WTC11 (cell line): ENCODE results near the gene MYOM1. TPM values are rescaled to one million over a fixed set of nuclear protein-coding genes. Genes with fewer than 3 reads are reported as not detected.

Source experiments
- ATAC-seq: fragments of 200-7000 bp; cut with Tn5 transposase; 2 replicates; pipeline ENCODE4 v1.10.0; 2021; ENCODE audit warnings: mild to moderate bottlenecking, moderate library complexity
- CTCF ChIA-PET: fragments of 300-600 bp; sonication (Branson Sonifier 250); formaldehyde crosslinking; loops from one replicate; lab custom pipeline; 2021; ENCODE audit warnings: antibody characterized with exemption; lab: Charles Lee
- POLR2A ChIA-PET: fragments of 350-600 bp; sonication (Branson Sonifier 250); formaldehyde crosslinking; loops from one replicate; lab custom pipeline; 2021; ENCODE audit warnings: antibody characterized with exemption; lab: Charles Lee
- DNase-seq: peaks from one replicate; pipeline ENCODE4 v3.0.0; 2021; ENCODE audit warnings: low spot score
- H3K27ac Mint-ChIP-seq: 2 replicates; pipeline ENCODE4 v1.8.0; 2021; ENCODE audit warnings: mixed read lengths
- H3K27me3 Mint-ChIP-seq: 2 replicates; pipeline ENCODE4 v1.8.0; 2021; ENCODE audit warnings: low read depth, mild to moderate bottlenecking, moderate library complexity, mixed read lengths
- H3K36me3 Mint-ChIP-seq: 2 replicates; pipeline ENCODE4 v1.8.0; 2021; ENCODE audit warnings: mixed read lengths
- H3K4me1 Mint-ChIP-seq: 2 replicates; pipeline ENCODE4 v1.8.0; 2022; ENCODE audit warnings: mixed read lengths
- H3K4me3 Mint-ChIP-seq: 2 replicates; pipeline ENCODE4 v1.8.0; 2021; ENCODE audit warnings: mild to moderate bottlenecking, moderate library complexity, mixed read lengths
- H3K9me3 Mint-ChIP-seq: 2 replicates; pipeline ENCODE4 v1.8.0; 2021; ENCODE audit warnings: mixed read lengths
- CTCF ChIP-seq: fragments of 200-600 bp; IDR thresholded peaks from 2 replicates; pipeline ENCODE4 v1.8.0; 2022; ENCODE audit warnings: antibody characterized with exemption
- E2F1 ChIP-seq: sonication (generic); formaldehyde crosslinking; IDR thresholded peaks from 2 replicates; pipeline ENCODE4 v1.8.0; 2022; ENCODE audit warnings: mild to moderate bottlenecking, missing genetic modification reagents
- ESRRA ChIP-seq: sonication (generic); formaldehyde crosslinking; IDR thresholded peaks from 2 replicates; pipeline ENCODE4 v1.8.1; 2022; ENCODE audit warnings: mild to moderate bottlenecking, missing genetic modification reagents, borderline replicate concordance
- FOXK1 ChIP-seq: sonication (generic); formaldehyde crosslinking; IDR thresholded peaks from 2 replicates; pipeline ENCODE4 v1.8.0; 2022; ENCODE audit warnings: mild to moderate bottlenecking, moderate library complexity, missing genetic modification reagents
- KAT7 ChIP-seq: sonication (generic); formaldehyde crosslinking; IDR thresholded peaks from 2 replicates; pipeline ENCODE4 v1.8.1; 2023; ENCODE audit warnings: missing genetic modification reagents, mild to moderate bottlenecking, borderline replicate concordance
- MXD4 ChIP-seq: fragments of 250-450 bp; sonication (Bioruptor Pico); IDR thresholded peaks from 2 replicates; pipeline ENCODE4 v1.8.0; 2021; ENCODE audit warnings: mild to moderate bottlenecking, moderate library complexity, borderline replicate concordance
- MYBL2 ChIP-seq: sonication (generic); formaldehyde crosslinking; IDR thresholded peaks from 2 replicates; pipeline ENCODE4 v1.8.1; 2023; ENCODE audit warnings: mild to moderate bottlenecking, moderate library complexity, missing genetic modification reagents
- NFATC4 ChIP-seq: fragments of 250-450 bp; sonication (Bioruptor Pico); IDR thresholded peaks from 2 replicates; pipeline ENCODE4 v1.9.0; 2021; ENCODE audit warnings: mild to moderate bottlenecking
- PREB ChIP-seq: sonication (generic); formaldehyde crosslinking; IDR thresholded peaks from 2 replicates; pipeline ENCODE4 v1.8.1; 2022; ENCODE audit warnings: mild to moderate bottlenecking, missing genetic modification reagents, moderate library complexity, borderline replicate concordance
- RELA ChIP-seq: sonication (generic); formaldehyde crosslinking; IDR thresholded peaks from 2 replicates; pipeline ENCODE4 v1.8.1; 2022; ENCODE audit warnings: missing genetic modification reagents, mild to moderate bottlenecking, borderline replicate concordance
- SMAD4 ChIP-seq: sonication (generic); formaldehyde crosslinking; IDR thresholded peaks from 2 replicates; pipeline ENCODE4 v1.8.0; 2022; ENCODE audit warnings: mild to moderate bottlenecking, missing genetic modification reagents
- TCF7 ChIP-seq: sonication (generic); formaldehyde crosslinking; IDR thresholded peaks from 2 replicates; pipeline ENCODE4 v1.8.0; 2022; ENCODE audit warnings: mild to moderate bottlenecking, low read depth, missing genetic modification reagents, moderate library complexity
- TEAD1 ChIP-seq: sonication (generic); formaldehyde crosslinking; IDR thresholded peaks from 2 replicates; pipeline ENCODE4 v1.8.0; 2022; ENCODE audit warnings: mild to moderate bottlenecking, missing genetic modification reagents
- TEAD4 ChIP-seq: sonication (generic); formaldehyde crosslinking; IDR thresholded peaks from 2 replicates; pipeline ENCODE4 v1.8.0; 2022; ENCODE audit warnings: mild to moderate bottlenecking, missing genetic modification reagents
- ZNF138 ChIP-seq: sonication (generic); formaldehyde crosslinking; conservative IDR thresholded peaks from 2 replicates; pipeline ENCODE4 v1.8.1; 2022; ENCODE audit warnings: mild to moderate bottlenecking, moderate library complexity, missing genetic modification reagents
- ZNF263 ChIP-seq: sonication (generic); formaldehyde crosslinking; IDR thresholded peaks from 2 replicates; pipeline ENCODE4 v1.8.1; 2022; ENCODE audit warnings: low read depth, mild to moderate bottlenecking, moderate library complexity, missing genetic modification reagents
- ZNF317 ChIP-seq: sonication (generic); formaldehyde crosslinking; IDR thresholded peaks from 2 replicates; pipeline ENCODE4 v1.8.1; 2023; ENCODE audit warnings: low read depth, mild to moderate bottlenecking, moderate library complexity, missing genetic modification reagents, borderline replicate concordance
- ZNF396 ChIP-seq: fragments of 250-450 bp; sonication (Bioruptor Pico); IDR thresholded peaks from 2 replicates; pipeline ENCODE4 v1.8.0; 2021; ENCODE audit warnings: mild to moderate bottlenecking, moderate library complexity, borderline replicate concordance
- ZNF671 ChIP-seq: fragments of 250-450 bp; sonication (Bioruptor Pico); IDR thresholded peaks from 2 replicates; pipeline ENCODE4 v1.8.0; 2021; ENCODE audit warnings: mild to moderate bottlenecking
- total RNA-seq: library from RNA; stranded (reverse); gene quantifications from 3 replicates; pipeline ENCODE4 v1.2.3, GENCODE V29; 2021
- TF ChIP-seq, protein P1 (sequence below): sonication (generic); formaldehyde crosslinking; IDR thresholded peaks from 2 replicates; pipeline ENCODE4 v1.8.0; 2023; ENCODE audit warnings: missing genetic modification reagents, mild to moderate bottlenecking, borderline replicate concordance
- TF ChIP-seq, protein P2 (sequence below): sonication (generic); formaldehyde crosslinking; IDR thresholded peaks from 2 replicates; pipeline ENCODE4 v1.8.1; 2023; ENCODE audit warnings: mild to moderate bottlenecking, missing genetic modification reagents, moderate library complexity
- TF ChIP-seq, protein P3 (sequence below): sonication (generic); formaldehyde crosslinking; conservative IDR thresholded peaks from 2 replicates; pipeline ENCODE4 v1.8.1; 2023; ENCODE audit warnings: mild to moderate bottlenecking, low read depth, missing genetic modification reagents, moderate library complexity
- TF ChIP-seq, protein P4 (sequence below): fragments of 250-450 bp; sonication (Bioruptor Pico); IDR thresholded peaks from 2 replicates; pipeline ENCODE4 v2.1.2; 2022; ENCODE audit warnings: mild to moderate bottlenecking, moderate library complexity
- TF ChIP-seq, protein P5 (sequence below): sonication (generic); formaldehyde crosslinking; IDR thresholded peaks from 2 replicates; pipeline ENCODE4 v1.8.0; 2022; ENCODE audit warnings: mild to moderate bottlenecking, missing genetic modification reagents

The MYOM1 gene
- total RNA-seq, 1 experiment from 2014 or later: 0.35 TPM

- TF ChIP-seq, protein P1, sequence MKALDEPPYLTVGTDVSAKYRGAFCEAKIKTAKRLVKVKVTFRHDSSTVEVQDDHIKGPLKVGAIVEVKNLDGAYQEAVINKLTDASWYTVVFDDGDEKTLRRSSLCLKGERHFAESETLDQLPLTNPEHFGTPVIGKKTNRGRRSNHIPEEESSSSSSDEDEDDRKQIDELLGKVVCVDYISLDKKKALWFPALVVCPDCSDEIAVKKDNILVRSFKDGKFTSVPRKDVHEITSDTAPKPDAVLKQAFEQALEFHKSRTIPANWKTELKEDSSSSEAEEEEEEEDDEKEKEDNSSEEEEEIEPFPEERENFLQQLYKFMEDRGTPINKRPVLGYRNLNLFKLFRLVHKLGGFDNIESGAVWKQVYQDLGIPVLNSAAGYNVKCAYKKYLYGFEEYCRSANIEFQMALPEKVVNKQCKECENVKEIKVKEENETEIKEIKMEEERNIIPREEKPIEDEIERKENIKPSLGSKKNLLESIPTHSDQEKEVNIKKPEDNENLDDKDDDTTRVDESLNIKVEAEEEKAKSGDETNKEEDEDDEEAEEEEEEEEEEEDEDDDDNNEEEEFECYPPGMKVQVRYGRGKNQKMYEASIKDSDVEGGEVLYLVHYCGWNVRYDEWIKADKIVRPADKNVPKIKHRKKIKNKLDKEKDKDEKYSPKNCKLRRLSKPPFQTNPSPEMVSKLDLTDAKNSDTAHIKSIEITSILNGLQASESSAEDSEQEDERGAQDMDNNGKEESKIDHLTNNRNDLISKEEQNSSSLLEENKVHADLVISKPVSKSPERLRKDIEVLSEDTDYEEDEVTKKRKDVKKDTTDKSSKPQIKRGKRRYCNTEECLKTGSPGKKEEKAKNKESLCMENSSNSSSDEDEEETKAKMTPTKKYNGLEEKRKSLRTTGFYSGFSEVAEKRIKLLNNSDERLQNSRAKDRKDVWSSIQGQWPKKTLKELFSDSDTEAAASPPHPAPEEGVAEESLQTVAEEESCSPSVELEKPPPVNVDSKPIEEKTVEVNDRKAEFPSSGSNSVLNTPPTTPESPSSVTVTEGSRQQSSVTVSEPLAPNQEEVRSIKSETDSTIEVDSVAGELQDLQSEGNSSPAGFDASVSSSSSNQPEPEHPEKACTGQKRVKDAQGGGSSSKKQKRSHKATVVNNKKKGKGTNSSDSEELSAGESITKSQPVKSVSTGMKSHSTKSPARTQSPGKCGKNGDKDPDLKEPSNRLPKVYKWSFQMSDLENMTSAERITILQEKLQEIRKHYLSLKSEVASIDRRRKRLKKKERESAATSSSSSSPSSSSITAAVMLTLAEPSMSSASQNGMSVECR (CRISPR knock-in tag): no peak
- TF ChIP-seq, protein P2, sequence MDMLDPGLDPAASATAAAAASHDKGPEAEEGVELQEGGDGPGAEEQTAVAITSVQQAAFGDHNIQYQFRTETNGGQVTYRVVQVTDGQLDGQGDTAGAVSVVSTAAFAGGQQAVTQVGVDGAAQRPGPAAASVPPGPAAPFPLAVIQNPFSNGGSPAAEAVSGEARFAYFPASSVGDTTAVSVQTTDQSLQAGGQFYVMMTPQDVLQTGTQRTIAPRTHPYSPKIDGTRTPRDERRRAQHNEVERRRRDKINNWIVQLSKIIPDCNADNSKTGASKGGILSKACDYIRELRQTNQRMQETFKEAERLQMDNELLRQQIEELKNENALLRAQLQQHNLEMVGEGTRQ (CRISPR knock-in tag): no peak
- no peak for TF ChIP-seq FOXK1 (CRISPR knock-in tag)
- no peak for TF ChIP-seq ESRRA (CRISPR knock-in tag)
- no peak for TF ChIP-seq ZNF317 (CRISPR knock-in tag)
- TF ChIP-seq, protein P3, sequence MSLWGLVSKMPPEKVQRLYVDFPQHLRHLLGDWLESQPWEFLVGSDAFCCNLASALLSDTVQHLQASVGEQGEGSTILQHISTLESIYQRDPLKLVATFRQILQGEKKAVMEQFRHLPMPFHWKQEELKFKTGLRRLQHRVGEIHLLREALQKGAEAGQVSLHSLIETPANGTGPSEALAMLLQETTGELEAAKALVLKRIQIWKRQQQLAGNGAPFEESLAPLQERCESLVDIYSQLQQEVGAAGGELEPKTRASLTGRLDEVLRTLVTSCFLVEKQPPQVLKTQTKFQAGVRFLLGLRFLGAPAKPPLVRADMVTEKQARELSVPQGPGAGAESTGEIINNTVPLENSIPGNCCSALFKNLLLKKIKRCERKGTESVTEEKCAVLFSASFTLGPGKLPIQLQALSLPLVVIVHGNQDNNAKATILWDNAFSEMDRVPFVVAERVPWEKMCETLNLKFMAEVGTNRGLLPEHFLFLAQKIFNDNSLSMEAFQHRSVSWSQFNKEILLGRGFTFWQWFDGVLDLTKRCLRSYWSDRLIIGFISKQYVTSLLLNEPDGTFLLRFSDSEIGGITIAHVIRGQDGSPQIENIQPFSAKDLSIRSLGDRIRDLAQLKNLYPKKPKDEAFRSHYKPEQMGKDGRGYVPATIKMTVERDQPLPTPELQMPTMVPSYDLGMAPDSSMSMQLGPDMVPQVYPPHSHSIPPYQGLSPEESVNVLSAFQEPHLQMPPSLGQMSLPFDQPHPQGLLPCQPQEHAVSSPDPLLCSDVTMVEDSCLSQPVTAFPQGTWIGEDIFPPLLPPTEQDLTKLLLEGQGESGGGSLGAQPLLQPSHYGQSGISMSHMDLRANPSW: no peak
- TF ChIP-seq, protein P4, sequence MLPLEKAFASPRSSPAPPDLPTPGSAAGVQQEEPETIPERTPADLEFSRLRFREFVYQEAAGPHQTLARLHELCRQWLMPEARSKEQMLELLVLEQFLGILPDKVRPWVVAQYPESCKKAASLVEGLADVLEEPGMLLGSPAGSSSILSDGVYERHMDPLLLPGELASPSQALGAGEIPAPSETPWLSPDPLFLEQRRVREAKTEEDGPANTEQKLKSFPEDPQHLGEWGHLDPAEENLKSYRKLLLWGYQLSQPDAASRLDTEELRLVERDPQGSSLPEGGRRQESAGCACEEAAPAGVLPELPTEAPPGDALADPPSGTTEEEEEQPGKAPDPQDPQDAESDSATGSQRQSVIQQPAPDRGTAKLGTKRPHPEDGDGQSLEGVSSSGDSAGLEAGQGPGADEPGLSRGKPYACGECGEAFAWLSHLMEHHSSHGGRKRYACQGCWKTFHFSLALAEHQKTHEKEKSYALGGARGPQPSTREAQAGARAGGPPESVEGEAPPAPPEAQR: no peak
- TF ChIP-seq ZNF396 (CRISPR knock-in tag): no peak
- TF ChIP-seq SMAD4 (CRISPR knock-in tag): no peak
- no peak for TF ChIP-seq ZNF138 (CRISPR knock-in tag)
- TF ChIP-seq TEAD1: no peak
- no peak for TF ChIP-seq PREB (CRISPR knock-in tag)
- TF ChIP-seq MXD4: no peak
- no peak for TF ChIP-seq ZNF671
Measured at GRCh38 chr18:3238742-3239141, 19.0 kb upstream of the MYOM1 start (continued).

DNA sequence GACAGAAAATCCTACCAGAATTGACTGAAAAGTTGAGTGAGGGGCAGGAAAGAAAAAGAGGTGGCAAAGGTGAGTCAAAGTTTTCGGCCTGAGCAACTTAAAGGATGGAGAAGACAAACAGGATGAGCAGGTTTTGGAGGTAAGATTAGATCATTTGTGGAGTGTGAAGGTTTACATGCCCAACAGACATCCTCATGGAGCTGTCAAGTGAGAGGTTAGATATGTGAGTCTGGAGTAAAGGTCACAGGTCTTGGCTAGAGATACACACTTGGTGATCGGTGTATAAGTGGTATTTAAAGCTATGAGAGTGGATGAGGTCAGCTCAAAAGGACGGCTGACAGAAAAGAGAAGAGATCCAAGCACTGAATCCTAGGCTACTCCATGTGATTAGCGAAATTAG, 16.7 kb upstream of the MYOM1 start:
- ATAC-seq (no peak), DNase-seq (no peak)
- H3K4me1 Mint-ChIP-seq: no peaks in the 10 kb centered on the region
- peaks cover 4% of the 10 kb centered on the region for H3K27me3 Mint-ChIP-seq
- no peak overlapping the region for H3K27ac Mint-ChIP-seq
- no peak overlapping the region for H3K4me3 Mint-ChIP-seq
- peaks cover 27% of the 10 kb centered on the region for H3K36me3 Mint-ChIP-seq
- ChIA-PET CTCF (no interaction called here), POLR2A (no interaction called here)
- H3K9me3 Mint-ChIP-seq: peaks cover 31% of the 10 kb centered on the region
- TF ChIP-seq RELA (no peak), MYBL2 (no peak), ESRRA (CRISPR knock-in tag) (no peak), CTCF (no peak), NFATC4 (CRISPR knock-in tag) (no peak), FOXK1 (CRISPR knock-in tag) (no peak), E2F1 (no peak), ZNF263 (CRISPR knock-in tag) (no peak), TCF7 (no peak), KAT7 (no peak), TEAD4 (no peak)
- TF ChIP-seq, protein P5, sequence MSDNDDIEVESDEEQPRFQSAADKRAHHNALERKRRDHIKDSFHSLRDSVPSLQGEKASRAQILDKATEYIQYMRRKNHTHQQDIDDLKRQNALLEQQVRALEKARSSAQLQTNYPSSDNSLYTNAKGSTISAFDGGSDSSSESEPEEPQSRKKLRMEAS: no peak
